Fibroblast of pulmonary artery (primary cell): ENCODE data around the gene PTBP1.
"Not testable (repeated sequence)": the region's sequence is repeated elsewhere in the genome, so short reads cannot be mapped to it uniquely, and the experiment has no call there.

Experiments used
- DNase-seq: peaks from one replicate; pipeline ENCODE4 v3.0.0-alpha.2; 2010; ENCODE audit warnings: low read depth
- H3K4me3 ChIP-seq: replicated peaks from 2 replicates; pipeline ENCODE4 v1.5.1; 2011; ENCODE audit warnings: low read depth, mild to moderate bottlenecking, control low read depth, low read length, moderate library complexity
- TF ChIP-seq, protein P1 (sequence below): IDR thresholded peaks from 2 replicates; pipeline ENCODE4 v1.5.1; 2011; ENCODE audit warnings: mild to moderate bottlenecking, control low read depth, low read length, inconsistent platforms; ENCODE audit errors: missing control alignments

Gene PTBP1

DNA sequence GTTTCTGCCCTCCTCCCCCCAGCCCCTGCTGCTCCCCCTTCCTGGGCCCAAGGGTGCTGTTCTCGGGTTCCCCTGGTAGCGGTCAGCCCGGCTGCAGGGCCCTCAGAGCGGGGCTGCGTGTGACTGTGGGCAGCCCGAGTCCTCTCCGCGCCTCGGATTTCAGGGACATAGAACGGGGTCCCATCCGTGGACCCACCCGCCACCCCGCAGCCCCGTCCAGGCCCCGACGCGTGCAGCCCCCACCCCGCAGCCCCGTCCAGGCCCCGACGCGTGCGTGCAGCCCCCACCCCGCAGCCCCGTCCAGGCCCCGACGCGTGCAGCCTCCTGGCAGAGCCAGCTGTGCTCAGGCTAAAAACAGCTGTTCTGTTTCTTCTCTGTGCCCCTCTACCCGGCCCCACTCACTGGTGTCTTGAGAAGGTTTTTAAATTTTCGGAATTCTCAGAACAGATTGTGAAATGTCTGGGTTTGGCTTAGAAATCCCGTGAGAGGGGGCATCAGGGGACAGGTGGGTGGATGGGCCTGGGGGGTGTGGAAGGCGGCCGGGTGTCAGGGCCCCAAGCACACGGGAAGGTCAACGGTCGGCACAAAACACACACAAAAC lies 38.1 kb downstream of the PTBP1 start:
- no peak overlapping the region for H3K4me3 ChIP-seq
- TF ChIP-seq, protein P1, sequence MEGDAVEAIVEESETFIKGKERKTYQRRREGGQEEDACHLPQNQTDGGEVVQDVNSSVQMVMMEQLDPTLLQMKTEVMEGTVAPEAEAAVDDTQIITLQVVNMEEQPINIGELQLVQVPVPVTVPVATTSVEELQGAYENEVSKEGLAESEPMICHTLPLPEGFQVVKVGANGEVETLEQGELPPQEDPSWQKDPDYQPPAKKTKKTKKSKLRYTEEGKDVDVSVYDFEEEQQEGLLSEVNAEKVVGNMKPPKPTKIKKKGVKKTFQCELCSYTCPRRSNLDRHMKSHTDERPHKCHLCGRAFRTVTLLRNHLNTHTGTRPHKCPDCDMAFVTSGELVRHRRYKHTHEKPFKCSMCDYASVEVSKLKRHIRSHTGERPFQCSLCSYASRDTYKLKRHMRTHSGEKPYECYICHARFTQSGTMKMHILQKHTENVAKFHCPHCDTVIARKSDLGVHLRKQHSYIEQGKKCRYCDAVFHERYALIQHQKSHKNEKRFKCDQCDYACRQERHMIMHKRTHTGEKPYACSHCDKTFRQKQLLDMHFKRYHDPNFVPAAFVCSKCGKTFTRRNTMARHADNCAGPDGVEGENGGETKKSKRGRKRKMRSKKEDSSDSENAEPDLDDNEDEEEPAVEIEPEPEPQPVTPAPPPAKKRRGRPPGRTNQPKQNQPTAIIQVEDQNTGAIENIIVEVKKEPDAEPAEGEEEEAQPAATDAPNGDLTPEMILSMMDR: no peak
- no peak for DNase-seq

DNA sequence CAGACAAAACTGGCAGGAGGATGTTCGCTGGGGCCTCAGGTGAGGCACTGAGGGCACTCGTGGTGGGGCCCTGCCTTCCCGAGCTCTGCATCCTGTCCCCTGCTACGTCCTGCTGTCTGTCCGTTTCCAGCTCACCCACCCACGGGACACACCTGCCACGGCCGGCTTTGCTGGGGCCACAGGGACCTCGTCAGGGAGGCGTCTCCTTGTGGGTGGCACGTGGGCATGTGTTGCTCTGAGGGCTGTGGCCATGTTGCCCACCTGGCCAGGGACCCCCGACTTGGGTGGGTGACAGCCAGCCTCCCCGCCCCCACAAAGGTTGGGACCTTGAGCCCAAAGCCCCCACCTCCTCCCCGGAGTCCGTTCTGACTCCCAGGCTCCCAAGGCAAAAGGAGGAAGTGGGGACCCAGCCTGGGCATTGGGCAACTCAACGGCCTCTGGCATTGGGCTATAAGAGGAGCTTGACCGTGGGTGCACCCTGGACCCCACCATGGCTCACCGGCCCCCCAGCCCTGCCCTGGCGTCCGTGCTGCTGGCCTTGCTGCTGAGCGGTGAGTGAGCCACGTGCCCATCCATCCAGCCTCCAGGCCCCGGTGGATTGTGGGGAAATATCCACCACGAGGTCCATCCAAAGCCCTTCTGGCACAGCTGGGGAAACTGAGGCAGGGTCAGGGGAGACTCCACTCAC lies 43.4 kb downstream of the PTBP1 start, which contains the start of gene PRTN3:
TSS of gene PRTN3 (plus strand) at position 481 of the 688 bp plus-strand sequence. CDS start at position 491, 10 bp downstream.
- no peak for DNase-seq
- TF ChIP-seq, protein P1: no peak
- no peak within 1 kb of the TSS for H3K4me3 ChIP-seq

DNA sequence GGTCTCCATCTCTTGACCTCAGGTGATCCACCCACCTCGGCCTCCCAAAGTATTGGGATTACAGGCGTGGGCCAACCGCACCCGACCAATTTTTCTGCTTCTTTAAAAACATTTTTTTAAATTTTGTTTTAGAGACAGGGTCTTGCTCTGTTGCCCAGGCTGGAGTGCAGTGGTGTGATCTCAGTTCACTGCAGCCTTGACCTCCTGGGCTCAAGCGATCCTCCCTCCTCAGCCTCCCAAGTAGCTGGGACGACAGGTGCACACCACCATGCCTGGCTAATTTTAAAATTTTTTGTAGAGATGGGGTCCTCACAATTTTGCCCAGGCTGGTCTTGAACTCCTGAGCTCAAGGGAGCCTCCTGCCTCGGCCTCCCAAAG lies 45.5 kb downstream of the PTBP1 start:
- H3K4me3 ChIP-seq, DNase-seq: not testable (repeated sequence)

DNA sequence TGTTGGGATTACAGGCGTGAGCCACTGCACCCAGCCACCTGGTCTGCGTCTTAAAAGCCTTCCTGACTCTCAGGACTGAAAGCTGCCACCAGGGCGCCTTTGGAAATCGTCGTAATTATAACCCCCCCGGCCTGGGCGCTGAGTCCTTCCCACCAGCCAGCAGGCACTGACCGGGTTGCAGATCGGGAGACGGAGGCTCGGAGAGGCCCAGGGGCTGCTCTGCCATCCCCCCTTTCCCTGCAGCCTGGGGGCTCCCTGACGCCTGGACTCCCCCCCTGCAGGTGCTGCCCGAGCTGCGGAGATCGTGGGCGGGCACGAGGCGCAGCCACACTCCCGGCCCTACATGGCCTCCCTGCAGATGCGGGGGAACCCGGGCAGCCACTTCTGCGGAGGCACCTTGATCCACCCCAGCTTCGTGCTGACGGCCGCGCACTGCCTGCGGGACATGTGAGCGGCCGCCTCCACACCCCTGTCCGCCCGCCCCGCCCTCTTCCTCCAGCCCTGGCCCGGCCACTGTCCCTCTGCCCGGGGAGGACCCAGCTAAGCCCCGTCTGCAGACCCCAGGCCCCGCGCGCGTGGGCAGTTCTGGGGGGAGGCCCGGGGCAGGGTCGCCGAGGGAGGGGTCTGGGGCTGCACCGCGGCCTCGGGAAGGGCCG lies 46.1 kb downstream of the PTBP1 start:
- H3K4me3 ChIP-seq: no peak overlapping the region

DNA sequence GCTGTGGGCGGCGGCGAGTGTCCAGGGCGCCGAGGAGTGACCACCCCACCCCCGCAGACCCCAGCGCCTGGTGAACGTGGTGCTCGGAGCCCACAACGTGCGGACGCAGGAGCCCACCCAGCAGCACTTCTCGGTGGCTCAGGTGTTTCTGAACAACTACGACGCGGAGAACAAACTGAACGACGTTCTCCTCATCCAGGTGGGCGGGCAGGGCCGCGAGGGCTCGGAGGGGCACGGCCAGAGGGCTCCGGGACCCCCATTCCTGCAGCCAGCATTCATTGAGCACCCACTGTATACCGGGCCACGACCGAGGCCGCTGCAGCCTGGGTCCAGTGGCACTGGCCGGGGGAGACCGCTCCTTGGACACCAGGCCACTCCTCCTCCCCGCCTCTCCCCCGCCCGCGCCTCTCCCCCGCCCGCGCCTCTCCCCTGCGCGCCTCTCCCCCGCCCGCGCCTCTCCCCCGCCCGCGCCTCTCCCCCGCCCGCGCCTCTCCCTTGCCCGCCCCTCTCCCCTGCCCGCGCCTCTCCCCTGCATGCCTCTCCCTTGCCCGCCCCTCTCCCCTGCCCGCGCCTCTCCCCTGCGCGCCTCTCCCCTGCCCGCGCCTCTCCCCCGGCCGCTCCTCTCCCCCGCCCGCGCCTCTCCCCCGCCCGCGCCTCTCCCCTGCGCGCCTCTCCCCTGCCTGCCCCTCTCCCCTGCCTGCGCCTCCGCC lies 46.7 kb downstream of the PTBP1 start:
- TF ChIP-seq, protein P1: no peak
- H3K4me3 ChIP-seq: no peak overlapping the region
- DNase-seq: no peak

More for the DNA sequence above, 46.1 kb downstream of the PTBP1 start:
- TF ChIP-seq, protein P1: no peak
- DNase-seq: no peak

DNA sequence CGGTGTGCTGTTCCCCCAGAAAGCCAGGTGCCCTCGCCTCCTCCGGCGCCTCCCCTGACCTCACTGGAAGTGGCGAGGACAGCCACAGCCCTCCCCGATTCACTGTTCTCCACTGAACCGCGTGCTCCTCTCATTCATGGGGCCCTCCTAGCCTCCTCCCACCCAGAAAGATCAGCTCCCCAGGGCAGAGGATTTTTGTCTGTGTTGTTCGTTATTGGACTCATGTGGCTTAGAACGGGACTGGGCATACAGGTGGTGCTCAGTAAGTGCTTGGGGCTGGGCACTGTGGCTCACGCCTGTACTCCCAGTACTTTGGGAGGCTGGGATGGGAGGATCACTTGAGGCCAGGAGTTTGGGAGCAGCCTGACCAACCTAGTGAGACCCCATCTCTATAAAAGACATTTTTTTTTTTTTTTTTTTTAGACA lies 47.3 kb downstream of the PTBP1 start:
- no peak for DNase-seq
- no peak overlapping the region for H3K4me3 ChIP-seq
- TF ChIP-seq, protein P1: no peak
